DND-41 (cell line): ENCODE data around the gene TECR.

Experiments used
- EZH2 ChIP-seq: IDR thresholded peaks from 3 replicates; pipeline ENCODE4 v1.6.1; 2012; ENCODE audit warnings: borderline replicate concordance, low read depth, mild to moderate bottlenecking, moderate library complexity, low read length, inconsistent platforms; ENCODE audit not compliant: severe bottlenecking
- TF ChIP-seq, protein P1 (sequence below): IDR thresholded peaks from 2 replicates; pipeline ENCODE4 v1.5.1; 2012; ENCODE audit warnings: borderline replicate concordance, low read length, moderate library complexity, mild to moderate bottlenecking; ENCODE audit not compliant: poor library complexity, severe bottlenecking; ENCODE audit errors: extremely low read depth

DNA sequence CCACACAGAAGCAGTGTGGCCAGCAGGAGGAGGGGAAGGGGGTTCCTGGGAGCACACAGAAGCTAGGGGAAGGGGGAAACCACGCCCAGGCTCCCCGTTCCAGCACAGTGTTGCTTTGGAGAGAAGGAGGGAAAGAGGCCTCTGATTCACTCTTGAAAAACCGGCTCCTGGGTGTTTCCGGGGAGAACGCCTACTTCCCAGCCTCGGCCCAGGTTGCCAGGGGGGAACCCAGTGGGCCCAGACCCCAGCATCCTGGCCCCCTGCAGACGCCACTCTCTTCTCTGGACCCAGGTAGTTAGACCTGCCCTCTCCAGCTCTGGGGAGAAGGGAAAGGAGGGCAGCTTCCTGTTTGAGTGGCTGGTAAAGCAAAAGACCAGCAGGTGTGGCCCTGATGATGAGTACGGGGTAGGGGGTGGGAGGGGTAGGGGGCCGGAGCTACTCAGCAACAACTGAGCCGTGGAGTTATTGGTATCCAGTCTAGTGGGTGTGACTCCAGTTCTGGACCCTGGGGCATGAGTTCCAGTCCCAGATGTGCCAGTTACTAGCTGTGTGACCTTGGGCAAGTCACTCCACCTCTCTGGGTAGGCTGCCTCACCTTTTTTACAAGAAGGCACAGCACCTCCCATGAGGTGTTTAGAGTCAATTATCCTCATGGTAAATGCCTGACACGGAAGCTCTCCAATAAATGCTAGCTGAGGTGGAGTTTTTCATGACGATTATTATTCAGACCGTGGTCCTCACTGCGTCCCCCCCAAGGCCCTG lies 34.3 kb upstream of the TECR start:
- TF ChIP-seq, protein P1, sequence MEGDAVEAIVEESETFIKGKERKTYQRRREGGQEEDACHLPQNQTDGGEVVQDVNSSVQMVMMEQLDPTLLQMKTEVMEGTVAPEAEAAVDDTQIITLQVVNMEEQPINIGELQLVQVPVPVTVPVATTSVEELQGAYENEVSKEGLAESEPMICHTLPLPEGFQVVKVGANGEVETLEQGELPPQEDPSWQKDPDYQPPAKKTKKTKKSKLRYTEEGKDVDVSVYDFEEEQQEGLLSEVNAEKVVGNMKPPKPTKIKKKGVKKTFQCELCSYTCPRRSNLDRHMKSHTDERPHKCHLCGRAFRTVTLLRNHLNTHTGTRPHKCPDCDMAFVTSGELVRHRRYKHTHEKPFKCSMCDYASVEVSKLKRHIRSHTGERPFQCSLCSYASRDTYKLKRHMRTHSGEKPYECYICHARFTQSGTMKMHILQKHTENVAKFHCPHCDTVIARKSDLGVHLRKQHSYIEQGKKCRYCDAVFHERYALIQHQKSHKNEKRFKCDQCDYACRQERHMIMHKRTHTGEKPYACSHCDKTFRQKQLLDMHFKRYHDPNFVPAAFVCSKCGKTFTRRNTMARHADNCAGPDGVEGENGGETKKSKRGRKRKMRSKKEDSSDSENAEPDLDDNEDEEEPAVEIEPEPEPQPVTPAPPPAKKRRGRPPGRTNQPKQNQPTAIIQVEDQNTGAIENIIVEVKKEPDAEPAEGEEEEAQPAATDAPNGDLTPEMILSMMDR: no peak
- no peak for TF ChIP-seq EZH2
